H4 (cell line): ENCODE measurements around the gene RNF166. TPM values are rescaled to one million over a fixed set of nuclear protein-coding genes. Genes with fewer than 3 reads are reported as not detected.

Source experiments
- DNase-seq: peaks from one replicate; pipeline ENCODE4 v3.0.0-alpha.2; 2015; ENCODE audit warnings: low spot score
- total RNA-seq: library from RNA; depleted of rRNA; stranded (reverse); fragments of >200 nt; shearing (Covaris generic); gene quantifications from 2 replicates; pipeline ENCODE4 v1.2.3, GENCODE V29; 2014

RNF166 gene
- total RNA-seq, 1 experiment from 2014 or later = 16.0 TPM

DNA sequence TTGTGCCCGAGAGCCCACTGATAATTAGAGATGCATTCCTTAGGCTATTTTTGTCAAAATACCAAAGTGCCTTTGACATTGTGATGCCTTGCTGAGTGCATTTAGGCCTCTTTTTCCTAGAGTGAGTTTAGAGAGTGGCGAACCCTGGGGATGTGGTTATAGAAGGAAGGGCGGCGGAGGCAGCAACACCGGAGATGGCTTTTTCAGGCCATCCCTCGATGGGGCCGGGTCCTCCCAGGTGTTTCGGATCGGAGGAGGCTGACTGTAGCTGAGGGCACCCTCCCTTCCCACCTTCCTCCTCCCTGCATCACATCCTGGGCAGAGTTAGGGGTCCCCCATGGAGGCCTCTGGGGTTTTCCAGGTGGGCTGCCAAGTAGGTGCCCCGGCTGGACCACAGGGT lies 13.3 kb downstream of the RNF166 start:
- DNase-seq = no peak

DNA sequence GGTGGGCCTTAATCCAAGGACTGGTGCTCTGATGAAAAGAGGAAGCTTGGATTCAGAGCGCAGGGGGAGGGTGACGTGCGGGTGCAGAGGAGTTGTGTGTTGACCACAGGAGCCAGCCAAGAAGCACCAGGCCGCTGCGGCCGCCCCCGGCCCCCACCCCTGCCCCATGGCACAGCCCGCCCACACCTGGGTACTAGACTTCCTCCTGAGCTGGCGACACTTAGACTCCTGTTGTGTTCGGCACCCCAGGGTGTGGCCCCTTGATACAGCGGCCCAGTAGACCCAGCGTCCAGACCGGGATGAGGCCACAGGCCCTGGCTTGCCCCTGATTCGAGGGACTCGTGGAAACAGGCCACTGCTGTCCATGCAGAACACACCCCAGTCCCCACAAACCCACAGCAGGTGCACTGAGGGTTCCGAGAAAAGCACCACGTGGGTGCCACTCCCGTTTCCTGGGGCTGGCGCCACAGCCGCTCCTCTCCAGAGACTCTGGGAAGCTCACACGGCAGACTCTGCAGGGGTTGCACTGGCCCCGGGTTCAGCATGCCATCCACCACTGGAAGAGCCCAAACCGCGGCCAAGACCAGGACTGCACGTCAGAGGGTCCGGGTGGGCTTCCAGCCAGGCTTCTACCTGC lies 14.2 kb downstream of the RNF166 start:
- no peak for DNase-seq

DNA sequence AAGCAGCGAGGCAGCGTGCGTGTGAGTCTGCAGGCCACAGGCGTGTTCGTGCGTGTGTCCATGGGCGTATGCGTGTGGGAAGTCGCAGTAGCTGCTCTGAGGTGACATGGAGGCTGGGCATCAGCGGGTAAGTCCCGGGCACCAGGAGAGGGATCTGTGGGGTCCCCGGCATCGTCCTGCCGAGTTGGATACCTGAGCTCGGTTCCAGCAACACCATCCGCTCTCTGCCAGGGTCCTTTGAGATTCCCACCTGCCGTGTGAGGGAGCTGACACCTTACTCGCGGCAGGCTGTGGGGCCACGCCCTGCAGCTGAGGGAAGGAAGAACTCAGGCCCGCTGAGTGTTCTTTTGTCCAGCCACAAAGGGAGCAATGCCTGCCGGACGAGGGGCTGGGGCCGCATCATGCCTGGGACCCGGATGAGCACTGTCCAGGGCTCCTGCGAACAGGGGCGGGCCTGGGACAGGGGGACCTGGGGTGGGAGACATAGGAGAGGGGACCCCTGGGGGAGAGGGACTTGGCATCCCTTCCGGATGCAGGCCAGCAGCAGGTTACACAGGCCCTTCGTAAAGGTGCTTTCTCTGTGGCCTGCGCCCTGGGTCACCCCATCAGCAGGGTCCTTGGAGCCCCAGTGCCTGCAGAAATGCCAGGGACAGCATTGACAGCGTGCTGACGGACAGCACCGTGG lies 14.9 kb downstream of the RNF166 start:
- no peak for DNase-seq

DNA sequence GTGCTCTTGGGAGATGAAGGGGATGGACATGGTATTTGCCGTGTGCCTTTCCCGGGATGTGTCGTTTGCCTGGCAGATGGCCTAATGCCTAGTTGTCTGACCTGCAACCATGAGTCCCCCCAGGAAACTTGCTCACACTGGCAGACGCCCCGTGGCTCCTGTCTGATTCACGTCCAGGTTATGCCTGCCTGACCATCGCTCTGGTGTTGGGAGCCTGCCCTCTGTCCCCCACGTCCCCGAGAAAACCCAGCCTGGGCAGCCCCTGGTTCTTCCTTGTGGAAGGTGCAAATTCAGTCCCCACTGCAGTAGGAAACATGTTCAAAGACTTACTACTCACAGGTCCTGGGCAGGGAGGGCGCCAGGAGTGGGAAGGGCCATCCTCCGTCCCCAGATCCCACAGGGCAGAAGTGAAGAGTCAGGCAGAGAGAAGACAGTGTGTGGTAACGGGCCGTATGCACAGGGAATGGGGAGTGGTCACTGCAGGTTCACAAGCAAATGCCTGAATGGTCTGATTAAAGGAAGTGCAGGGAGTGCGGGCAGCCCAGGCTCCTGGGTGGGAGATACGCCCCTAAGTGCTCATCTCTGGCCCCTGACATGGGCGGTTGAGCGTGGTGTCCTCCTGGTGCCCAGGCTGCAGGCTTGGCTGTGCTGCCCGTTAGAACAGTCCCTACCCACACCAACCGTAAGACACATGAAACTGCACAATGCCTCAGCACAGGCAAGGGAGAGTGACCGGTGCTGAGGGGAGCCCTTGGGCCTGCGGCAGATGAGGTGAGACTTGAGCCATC lies 15.7 kb downstream of the RNF166 start:
- no peak for DNase-seq

DNA sequence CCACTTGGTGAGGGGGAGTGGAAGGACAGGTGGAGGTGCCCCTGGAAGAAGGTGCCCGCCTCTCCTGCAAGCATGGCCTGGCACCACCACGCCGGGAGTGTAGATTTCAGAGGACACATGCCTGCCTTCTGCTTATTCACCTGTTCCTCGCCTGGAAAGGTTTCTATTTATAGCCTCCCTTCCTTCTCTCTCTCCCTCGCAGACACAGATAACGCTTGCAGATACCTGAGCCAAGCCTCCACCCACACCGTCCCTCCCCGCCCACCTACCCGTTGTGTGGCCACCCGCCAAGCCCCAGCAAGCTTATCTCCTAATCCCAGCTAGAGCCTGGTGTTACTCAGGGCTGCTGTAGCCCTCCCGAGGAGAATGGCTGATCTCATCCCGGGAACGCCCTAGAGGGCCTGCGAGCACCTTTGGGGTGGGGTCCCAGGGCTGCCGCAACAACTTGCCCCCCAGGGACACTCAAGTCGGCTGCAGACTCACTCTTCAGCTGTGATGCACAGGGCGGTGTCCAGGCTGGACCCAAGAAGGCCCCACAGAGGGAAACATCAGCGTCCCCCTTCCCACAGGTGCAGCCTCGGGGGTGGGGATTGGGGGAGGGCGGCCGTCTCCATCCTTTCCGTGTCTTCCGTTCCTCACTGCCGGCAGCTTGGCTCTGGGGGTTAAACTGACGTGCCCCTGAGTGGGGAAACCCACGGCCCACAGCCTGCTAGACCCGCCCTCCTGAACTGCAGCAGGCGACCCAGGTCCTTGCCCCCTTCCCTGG lies 18.0 kb downstream of the RNF166 start:
- no peak for DNase-seq

DNA sequence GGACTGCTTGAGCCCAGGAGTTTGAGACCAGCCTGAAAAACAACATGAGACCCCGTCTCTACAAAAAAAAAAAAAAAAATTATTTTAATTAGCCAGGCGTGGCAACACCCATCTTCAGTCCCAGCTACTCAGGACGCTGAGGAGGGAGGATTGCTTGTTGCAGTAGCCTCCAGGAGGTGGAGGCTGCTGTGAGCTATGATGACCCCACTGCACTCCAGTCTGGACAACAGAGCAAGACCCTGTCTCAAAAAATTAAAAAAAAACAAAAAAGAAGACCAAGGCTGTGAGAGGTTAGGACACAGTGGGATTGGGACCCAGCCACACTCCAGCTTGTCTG lies 18.6 kb downstream of the RNF166 start:
- no peak for DNase-seq

DNA sequence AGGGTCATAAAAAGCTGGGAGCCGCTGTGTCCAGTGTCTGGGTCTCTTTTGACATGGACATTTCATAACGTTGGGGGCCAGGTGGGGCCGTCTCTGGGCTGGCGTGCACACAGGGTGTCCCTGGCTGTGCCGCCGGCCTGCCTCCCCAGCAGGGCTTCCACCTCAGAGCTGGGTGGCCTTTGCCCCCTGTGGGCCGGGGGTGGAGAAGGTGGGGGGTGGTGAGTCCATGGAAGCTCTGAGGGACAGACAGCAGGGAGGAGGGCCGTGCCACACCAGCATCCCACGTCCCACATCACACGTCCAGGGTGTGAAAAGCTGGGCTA lies 19.0 kb downstream of the RNF166 start:
- no peak for DNase-seq

DNA sequence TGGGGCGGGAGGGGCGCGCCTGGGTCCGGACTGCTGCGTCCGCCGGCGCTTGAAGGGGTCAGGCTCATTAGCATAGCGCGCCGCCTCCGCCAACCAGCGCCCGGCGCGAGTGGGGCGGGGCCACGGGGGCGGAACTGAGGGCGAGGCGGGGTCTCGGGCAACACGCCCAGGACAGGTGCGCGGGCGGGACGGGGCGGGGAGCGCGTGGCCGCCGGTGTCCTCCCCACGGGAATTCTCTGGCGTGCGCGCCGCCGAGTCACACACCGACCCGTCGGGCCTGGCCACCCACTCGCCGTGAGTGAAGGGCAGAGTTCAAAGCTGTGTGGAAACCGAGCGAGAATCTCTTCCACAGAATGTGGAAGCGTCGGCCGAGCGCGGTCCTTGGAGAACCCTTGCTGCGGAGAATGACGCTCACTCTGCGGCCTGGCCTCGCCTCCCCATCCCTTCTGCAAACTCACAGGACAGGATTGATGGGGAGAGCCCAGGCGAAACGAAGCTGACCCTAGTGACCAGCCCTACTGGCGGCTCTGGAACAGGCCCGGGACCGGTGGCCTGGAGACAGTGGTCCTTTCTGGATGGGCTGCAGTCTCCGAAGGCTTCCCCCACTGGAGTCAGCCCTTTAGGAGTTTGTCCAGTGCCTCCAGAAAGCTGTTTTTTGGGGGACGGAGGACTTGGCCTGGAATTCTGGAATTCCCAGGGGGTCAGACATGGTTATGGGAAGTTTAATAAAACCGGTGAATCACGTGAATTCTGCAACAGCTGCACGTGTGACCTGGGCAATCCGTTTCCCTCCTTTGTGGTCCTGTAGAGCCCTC lies 19.6 kb downstream of the RNF166 start, which contains the start of gene SNAI3:
Gene SNAI3 (minus strand): TSS at position 69 of the 815 bp plus-strand sequence. CDS start 101 bp downstream, outside the sequence.
- peak; percentile 47 for DNase-seq

DNA sequence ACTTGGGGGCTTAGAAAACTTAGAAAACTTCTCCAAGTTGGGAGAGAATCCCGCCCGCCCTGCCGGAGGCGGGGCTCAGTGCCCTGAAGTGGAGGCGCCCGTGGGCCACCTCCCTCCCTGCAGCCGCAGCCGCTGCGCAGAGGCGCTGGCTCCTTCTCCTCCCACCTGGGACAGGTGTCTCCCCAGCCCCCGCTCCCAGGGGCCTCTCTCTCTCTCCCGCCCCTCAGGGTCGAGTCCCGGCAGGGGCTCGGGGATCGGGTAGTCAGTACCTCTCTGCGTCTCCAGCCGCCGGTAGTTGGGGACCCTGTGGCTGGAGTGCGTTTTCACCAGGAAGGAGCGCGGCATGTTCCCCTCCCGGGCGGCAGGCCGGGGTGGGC lies 20.2 kb downstream of the RNF166 start:
- DNase-seq = no peak

DNA sequence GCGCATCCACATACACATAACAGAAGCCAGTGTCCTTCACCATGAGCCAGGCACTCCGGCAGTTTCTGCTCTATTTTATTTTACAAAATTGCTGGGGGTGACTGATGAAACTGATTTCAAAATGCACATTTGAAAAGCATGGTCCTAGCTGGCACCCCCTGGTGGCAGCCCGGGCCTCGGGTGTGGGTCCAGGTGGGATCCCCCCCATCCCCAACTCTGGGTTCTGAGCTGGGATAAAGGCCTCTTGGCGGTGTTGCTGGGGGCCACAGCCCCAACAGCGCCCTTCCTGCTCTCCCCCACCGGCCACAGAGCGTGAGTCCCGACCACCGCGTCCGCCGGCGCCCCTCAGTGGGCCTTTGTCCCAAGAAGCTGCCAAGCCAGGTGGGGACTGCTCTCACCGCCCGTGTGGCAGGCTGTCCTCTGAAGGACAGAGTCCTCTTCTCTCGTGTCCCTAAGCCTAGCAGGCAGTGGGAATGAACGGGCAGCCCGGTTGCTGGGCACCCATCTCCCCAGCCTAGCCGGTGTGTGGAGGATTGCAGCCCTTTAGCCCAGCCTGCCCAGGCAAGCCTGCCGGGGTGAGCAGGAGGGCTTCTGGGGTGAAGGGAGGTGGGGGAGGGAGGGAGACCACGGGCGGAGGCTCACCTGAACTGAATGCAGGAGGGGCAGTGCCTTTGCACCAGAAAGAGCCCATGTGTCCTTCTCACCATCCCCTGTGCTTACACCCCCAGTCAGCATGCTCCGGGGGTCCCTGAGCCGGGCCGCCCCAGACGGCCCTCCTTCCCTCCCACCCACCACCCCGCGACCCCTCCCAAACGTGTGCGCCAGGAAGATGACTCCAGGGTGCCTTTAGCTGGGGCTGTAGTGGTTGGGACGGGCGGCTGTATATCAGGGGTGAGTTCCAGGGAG lies 20.8 kb downstream of the RNF166 start:
- no peak for DNase-seq

DNA sequence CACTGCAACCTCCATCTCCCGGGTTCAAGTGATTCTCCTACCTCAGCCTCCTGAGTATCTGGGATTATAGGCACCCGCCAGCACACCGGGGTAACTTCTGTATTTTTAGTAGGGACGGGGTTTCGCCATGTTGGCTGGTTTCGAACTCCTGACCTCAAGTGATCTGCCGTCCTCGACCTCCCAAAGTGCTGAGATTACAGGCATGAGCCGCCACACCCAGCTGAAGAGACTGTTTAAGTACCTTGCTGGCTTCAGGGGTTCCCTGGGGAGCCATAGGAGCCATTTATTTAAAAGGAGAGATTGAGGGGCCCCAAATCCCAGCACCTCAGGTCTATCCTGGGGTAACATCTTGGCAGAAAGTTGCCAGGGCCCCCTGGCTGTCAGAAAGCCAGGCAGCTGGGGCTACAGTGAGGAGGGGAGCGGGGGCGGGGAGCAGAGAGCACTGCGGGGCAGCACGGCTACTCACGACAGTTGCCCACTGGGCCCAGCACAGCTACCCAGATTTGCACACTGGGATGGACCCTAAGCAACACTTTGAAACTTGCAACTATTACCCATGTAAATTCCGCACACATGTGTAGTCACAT lies 21.5 kb downstream of the RNF166 start:
- no peak for DNase-seq

DNA sequence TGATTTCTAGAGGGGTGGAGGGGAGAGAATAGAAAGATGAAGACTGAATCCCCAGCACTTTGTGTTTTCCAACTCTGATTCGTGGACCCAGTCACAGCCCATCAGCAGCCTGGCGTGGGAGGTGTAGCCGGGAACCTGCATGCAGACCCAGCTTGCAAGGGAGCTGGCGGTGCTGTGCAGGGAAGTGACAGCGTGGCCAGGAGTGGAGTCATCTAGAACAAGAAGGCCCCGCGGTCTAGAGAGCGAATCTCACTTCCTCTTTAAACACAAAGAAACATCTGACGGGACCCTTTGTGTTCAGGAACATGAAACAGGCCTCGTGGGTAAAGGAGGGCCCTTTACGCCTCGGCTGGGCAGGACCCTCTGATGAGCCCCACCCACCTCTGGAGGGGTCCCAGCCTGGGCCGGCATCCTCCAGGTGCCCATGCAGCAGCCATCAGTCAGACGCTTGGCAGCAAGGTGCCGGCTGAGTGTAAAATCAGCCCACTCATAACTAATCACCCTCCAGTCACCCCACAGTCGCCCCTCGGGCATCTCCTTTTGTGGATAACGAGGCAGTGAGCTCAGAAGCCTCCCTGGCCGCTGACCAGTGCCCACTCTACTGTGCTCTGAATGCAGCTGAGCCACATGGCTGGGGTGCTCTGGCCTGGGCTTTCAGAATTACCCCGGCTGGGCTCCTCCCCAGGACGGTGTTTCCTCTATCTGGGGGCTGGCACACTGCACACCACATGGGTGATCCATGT lies 24.3 kb downstream of the RNF166 start:
- no peak for DNase-seq

DNA sequence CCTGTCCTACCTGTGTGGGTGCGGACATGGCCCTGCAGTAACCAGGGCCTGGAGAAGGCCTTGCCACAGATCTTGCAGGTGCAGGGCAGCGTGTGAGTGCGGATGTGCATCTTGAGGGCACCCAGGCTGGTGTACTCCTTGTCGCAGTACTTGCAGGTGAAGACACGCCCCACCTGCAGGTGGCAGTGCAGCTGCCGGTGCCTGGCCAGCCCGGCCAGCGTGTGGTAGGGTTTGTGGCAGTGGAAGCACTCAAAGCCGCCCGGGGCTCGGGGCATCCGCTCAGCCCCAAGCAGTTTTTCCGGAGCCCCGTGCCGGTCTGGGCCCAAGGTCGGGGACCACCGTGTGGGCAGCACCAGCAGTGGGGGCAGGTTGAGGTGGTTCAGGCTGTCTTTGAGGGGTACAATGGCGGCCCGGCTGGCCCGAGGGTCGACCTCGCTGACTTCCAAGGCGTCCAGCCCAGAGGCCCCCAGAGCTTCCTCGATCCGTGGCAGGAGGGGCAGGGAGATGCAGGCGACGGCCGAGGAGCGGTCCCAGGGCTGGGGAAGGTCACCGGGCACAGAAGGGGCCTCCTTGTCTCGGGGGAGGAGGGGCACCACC lies 25.0 kb downstream of the RNF166 start:
- no peak for DNase-seq

DNA sequence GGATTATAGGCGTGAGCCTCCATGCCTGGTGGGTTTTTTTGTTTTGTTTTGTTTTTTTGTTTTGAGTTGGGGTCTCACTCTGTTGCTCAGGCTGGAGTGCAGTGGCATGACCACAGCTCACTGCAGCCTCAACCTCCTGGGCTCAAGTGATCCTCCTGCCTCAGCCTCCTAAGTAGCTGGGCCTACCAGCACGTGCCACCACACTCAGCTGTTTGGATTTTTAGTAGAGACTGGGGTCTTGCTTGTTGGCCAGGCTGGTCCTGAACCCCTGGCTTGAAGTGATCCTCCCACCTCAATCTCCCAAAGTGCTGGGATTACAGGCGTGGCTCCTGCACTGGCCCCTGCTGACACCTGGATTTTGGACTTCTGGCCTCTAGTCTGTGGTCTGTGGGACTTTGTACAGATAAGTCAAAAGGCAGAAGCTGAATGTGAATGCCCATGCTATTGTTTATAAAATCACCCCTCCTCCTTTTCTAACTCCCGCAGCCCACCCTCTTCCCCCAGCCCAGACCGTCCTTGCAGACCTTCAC lies 25.6 kb downstream of the RNF166 start:
- DNase-seq = no peak

DNA sequence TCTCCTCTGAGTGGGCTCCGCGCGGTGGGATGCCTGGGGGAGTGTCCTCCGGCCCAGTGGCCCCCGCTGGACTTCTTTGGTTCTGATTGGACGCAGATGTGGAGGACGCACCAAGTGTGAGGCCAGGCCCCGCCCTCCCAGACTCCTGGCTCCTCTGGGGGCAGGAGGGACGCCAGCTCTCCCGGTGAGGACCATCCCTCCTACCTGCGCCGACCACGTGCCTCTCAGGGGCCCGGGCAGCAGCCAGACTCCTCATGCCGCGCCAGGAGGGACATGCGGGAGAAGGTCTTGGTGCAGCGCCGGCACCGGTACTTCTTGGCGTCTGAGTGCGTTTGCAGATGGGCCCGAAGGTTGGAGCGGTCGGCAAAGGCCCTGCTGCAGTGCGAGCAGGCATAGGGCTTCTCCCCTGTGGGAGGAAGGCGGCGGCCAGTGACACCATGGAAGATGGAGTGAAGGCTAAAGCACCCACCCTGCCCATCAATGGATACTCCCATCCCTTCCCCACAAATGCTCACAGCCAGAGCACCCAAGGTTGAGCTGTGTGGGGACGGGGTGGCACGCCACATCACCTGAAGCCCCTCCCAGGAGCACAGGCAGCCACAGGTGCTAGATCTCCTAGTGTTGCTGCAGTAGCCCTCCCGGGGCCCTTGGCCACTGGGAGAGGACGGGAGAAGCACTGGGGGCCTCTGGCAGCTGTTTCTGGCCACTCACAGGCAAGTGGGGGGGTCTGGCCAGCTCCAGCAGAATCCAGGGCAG lies 27.8 kb downstream of the RNF166 start:
- DNase-seq = no peak

DNA sequence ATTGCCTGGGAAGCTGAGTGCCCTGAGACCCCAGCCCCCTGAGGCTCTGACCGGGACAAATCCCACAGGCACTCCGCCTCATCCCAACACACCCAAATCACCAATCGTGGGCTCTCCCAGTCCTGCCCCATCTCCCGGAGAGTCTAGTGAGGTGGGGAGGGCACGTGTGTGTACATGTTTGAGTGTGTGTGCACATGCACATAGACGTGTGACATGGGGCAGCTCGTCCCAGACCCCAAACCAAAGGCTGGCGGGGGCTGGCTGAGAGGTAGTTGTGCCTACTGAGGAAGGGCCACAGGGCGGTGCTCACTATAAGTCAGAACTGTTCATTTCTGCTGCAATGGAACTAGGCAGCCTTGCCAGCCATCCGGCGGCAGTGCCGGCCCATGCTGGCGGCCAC lies 28.5 kb downstream of the RNF166 start:
- no peak for DNase-seq

DNA sequence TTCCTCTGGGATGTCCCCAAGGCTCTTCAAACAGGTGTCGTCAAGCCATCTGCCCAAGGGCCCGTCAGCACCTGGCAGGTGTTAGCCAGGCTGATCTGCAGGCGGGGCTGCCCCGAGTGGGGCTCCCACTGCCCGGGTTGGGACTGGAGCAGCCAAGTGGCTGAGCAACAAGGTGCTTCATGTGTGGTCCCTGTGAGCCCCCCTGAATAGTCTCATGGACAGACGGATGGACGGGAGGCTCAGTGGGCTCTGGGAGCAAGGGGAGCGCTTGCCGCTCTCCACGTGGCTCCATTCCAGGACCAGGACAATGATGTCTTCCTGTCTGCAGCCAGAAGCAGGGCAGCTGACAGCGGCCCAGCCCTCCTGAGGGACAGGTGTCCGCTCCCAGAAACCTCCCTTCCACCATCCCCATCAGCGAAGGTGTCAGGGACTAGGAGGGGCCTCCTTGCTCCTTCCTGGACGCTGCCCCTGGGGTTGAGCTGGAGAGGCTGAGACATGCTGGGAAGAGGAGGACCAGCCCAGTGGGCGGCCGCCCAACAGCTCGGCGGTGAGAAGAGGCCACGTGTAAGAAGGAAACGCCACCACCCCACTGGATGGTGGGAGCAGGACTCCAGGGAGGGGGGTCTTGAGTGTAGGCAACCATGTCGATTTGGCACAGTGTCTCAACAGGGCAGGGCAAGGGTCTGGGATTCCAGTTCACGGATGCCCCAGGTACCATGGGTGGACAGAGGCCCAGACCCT lies 29.5 kb downstream of the RNF166 start:
- no peak for DNase-seq
